ENCODE measurements around the gene FBXO36.
A peak's percentile ranks its signal among the peaks of the same experiment; 100 is the strongest.

Gene FBXO36, protein sequence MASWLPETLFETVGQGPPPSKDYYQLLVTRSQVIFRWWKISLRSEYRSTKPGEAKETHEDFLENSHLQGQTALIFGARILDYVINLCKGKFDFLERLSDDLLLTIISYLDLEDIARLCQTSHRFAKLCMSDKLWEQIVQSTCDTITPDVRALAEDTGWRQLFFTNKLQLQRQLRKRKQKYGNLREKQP

DNA sequence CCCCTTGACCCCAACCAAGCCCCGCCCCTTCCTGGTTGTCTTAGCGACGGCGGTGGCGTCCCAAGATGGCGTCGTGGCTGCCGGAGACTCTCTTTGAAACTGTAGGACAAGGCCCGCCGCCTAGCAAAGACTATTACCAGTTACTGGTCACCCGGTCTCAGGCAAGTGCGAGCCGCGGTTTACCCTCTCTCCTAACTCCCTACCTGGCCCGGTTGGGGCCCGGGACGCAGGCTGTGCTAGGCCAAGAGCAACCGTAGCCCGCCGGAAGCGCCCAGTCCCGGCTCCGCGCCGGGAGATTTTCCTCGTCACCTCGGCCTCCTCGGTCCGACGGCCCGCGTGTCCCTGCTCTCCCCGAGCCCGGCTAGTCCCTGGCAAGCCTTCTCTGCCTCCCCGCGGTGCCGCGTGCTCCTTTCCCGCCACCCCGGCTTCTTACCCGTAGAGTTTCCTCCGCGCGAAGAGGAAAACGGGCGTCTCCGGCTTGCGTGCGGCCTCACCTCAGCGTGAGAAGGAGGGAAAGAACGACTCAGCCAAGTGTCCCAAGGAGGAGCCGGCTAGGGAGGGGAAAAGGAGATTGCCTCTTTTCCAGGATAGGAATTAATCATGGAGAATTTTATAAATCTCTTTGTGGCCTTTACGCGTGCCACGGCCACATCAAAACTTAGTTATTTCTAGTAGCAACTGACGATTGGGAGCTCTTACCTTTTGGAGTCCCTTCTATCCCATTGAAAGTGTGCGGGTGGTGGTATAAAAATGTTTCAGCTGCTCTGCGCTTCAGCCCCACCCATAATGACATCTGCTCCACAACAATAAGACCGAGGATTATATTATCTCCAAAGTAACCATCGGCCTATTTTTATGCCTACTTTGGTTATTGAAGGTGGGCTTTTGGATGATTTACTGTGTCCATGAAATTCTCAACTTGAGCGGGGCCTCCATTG, at the start of gene FBXO36:
Gene FBXO36 (plus strand): TSS at position 55 of the 938 bp plus-strand sequence. CDS start 11 bp downstream, at position 66.
- Mint-ChIP-seq H3K27me3 (ENCODE audit: low read depth) (no peaks in the 10 kb centered on the region), H3K27ac (peak within 1 kb of the TSS; percentile 99), H3K36me3 (ENCODE audit: low read depth) (peaks cover 24% of the 10 kb centered on the region), H3K9me3 (no peaks in the 10 kb centered on the region), H3K4me3 (peak within 1 kb of the TSS; percentile 100), H3K4me1 (ENCODE audit: low read depth) (peaks cover 37% of the 10 kb centered on the region)

DNA sequence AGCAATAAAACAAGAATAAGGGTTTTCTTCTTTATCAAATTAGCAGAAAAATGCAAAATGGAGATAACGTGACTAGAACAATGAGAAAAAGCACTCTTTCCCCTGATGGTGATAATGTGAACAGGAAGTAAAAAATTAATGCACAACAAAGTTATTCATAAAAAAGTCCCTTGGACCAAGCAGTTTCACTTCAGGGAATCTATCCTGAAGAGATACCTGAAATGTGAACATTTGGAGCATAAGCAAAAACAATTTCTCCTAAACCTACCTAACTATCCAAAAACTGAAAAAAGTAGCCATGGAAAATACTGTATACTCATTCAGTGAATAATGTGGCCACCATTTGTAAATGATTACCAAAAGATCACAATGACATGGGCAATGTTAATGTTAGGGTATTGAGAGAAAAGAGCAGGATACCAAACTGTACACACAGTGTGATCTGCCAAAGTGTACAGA, 49.2 kb upstream of the FBXO36 start:
- no peak overlapping the region for H3K27ac Mint-ChIP-seq
- peaks cover 38% of the 10 kb centered on the region for H3K36me3 Mint-ChIP-seq (ENCODE audit: low read depth)
- no peaks in the 10 kb centered on the region for H3K27me3 Mint-ChIP-seq (ENCODE audit: low read depth)
- peaks cover 33% of the 10 kb centered on the region for H3K4me1 Mint-ChIP-seq (ENCODE audit: low read depth)
- no peak overlapping the region for H3K4me3 Mint-ChIP-seq
- no peaks in the 10 kb centered on the region for H3K9me3 Mint-ChIP-seq

DNA sequence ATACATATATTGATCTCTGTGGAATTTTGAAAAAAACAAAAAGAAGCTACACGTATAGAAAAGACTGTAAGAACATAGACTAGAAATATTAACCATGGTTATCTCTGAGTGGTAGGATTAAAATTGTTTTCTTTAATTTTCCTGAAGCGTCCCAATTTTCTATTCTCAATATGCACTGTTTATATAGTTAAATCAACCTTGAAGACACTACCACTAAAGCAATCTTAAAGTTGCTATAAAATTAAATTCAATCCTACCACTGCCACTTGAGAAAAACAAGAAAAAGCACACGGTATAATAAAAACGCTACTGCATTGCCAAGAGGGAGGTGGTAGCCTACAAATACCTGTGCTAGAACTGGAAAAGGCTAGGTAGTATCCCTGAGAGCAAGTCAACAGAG, 47.7 kb upstream of the FBXO36 start:
- peaks cover 25% of the 10 kb centered on the region for H3K4me1 Mint-ChIP-seq (ENCODE audit: low read depth)
- H3K36me3 Mint-ChIP-seq (ENCODE audit: low read depth), result peaks cover 39% of the 10 kb centered on the region
- H3K4me3 Mint-ChIP-seq, result no peak overlapping the region
- no peaks in the 10 kb centered on the region for H3K27me3 Mint-ChIP-seq (ENCODE audit: low read depth)
- no peak overlapping the region for H3K27ac Mint-ChIP-seq
- H3K9me3 Mint-ChIP-seq, result no peaks in the 10 kb centered on the region

DNA sequence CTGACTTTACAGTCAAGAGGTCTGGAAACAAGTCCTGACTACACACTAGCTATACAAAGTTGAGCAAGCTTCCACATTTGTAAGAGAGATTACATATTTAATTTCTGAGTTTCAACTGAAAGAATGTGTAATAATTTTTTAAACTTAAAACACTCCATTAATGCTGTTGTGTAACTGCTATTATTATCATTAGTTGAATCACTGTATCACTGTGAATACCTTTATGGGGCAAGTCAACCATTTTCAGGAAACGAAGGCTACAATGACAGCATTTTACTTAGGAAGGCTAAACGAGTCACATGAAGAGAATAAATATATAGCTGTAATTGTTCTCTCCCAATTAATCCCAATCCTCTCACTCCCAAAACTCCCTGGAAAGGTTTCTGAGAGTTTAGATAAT, 46.8 kb upstream of the FBXO36 start:
- Mint-ChIP-seq H3K27ac (no peak overlapping the region), H3K9me3 (no peaks in the 10 kb centered on the region), H3K4me1 (ENCODE audit: low read depth) (peaks cover 17% of the 10 kb centered on the region)

DNA sequence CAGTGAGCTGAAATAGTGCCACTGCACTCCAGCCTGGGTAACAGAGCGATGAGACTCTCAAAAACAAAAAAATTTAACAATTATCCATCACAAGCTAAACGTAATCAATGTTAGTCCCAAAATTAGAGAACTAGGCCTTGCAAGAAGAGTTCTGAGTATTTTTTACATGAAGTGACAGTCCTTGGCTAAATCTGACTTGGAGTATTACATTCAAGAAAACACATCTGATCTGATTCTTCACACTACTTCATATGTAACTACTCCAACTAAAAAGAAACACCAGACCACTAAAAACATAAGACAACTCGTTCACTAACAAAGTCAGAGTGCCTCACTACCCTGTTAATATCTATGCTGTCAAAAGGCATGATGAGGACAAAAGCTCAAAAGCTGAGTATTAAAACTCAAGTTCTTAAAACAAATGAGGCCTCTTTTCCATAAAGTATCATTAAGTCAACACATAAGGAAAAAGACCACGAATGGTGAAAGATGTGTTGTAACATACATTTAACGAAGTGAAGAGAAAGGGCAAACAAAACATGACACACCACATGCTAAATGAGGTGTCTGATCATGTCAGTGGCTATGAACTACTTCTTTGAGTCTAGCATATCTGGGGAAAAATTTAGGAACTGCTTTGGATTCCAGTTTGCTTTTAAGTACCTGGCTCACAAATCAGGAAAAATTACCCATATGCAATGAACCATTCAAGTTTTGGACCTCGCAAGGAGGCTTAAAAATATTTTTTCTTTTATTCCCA, 42.9 kb upstream of the FBXO36 start:
- no peak overlapping the region for H3K27ac Mint-ChIP-seq
- H3K4me1 Mint-ChIP-seq (ENCODE audit: low read depth), result peaks cover 15% of the 10 kb centered on the region

More for the DNA sequence above, 46.8 kb upstream of the FBXO36 start:
- Mint-ChIP-seq H3K36me3 (ENCODE audit: low read depth) (peaks cover 32% of the 10 kb centered on the region), H3K27me3 (ENCODE audit: low read depth) (no peaks in the 10 kb centered on the region), H3K4me3 (no peak overlapping the region)

DNA sequence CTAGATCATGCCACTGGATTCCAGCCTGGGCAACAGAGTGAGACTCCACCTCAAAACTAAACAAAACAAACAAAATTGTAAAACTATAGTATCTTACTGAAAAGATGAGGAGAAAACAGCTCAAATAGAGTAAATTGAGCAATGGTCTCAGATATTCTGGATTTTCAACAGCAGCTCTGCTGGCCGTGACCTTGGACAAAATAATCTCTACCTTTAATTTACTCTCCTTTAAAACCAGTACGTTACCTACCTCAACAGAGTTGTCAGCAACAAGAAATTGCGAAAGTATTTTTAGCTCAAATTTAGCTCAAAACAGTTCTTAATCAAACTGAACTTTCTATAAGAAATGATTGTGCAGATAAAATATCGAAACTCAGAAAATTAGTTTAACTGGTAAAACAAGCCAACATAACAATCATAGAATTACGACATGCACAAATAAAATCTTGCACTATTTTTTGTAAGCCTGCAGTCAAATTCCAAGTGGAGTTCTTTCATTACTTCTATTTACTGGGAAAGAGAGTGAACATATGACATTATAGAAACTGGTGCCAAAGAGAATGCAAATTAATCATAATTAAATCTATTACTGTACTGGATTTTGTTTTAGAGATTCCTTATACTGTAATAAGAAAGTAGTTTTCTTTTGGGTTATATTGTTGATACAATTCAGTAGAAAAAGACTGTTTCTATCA, 41.3 kb upstream of the FBXO36 start:
- H3K27ac Mint-ChIP-seq, result no peak overlapping the region
- H3K27me3 Mint-ChIP-seq (ENCODE audit: low read depth), result no peaks in the 10 kb centered on the region
- no peaks in the 10 kb centered on the region for H3K9me3 Mint-ChIP-seq
- peaks cover 12% of the 10 kb centered on the region for H3K4me1 Mint-ChIP-seq (ENCODE audit: low read depth)
- peaks cover 20% of the 10 kb centered on the region for H3K36me3 Mint-ChIP-seq (ENCODE audit: low read depth)
- H3K4me3 Mint-ChIP-seq, result no peak overlapping the region

More for the DNA sequence above, 42.9 kb upstream of the FBXO36 start:
- Mint-ChIP-seq H3K9me3 (no peaks in the 10 kb centered on the region), H3K36me3 (ENCODE audit: low read depth) (peaks cover 23% of the 10 kb centered on the region), H3K27me3 (ENCODE audit: low read depth) (no peaks in the 10 kb centered on the region), H3K4me3 (no peak overlapping the region)

DNA sequence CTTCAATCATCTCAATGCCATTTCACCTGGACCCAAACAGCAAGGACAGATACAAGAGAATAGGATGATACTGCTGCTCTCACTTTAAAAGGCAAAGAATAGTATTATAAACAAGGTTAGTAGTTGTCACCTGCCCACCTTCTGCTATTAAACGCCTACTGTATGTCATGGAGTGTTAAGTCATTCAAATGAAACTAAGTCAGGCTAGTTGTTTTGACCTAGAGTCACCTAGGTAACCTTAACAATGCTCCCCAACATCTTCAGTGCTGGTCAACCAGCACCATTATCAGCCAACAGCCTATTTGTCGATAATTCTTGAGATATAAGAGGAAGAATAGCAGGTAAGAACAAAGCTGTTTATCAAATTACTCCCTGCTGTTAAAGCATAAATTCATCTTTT, 39.7 kb upstream of the FBXO36 start:
- Mint-ChIP-seq H3K9me3 (no peaks in the 10 kb centered on the region), H3K36me3 (ENCODE audit: low read depth) (peaks cover 15% of the 10 kb centered on the region), H3K27ac (no peak overlapping the region), H3K4me3 (no peak overlapping the region), H3K27me3 (ENCODE audit: low read depth) (no peaks in the 10 kb centered on the region), H3K4me1 (ENCODE audit: low read depth) (peaks cover 9% of the 10 kb centered on the region)

DNA sequence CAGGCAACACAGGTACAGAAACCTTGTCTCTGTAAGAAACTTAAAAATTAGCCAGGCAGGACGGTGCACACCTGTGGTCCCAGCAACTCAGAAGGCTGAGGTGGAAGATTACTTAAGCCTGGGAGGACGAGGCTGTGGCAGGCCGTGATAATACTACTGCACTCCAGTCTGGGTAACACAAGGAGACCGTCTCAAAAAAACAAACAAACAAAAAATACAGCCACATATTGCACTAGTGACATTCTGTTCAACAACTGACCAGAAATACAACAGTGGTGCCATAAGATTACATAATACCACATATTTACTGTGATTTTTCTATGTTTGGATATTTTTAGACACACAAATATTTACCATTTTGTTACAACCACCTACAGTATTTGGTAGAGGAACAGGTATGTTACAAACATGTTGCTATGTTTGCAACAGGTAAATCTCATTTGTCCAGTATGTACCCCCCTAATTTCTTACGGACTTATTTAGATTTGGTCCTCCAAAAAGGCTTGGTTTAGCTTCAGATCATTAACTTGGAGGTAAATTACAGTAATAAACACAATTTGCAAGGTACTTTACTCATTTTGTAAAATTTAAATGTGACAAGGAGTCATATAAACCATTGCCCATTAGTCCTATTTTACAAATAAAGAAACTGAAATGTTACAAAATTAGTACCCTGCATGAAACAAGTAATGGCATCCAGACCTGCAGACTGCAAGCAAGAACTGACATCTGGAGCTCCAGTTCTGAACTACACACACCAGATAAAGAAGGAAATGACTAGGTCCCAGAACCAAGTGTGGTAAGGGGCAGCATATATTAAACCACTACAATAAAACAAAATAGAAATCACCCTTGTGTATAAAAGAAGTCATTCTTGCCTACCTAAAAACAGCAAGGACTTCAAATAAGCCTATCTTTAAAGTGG, 37.3 kb upstream of the FBXO36 start:
- H3K36me3 Mint-ChIP-seq (ENCODE audit: low read depth), result peaks cover 7% of the 10 kb centered on the region
- H3K27me3 Mint-ChIP-seq (ENCODE audit: low read depth), result no peaks in the 10 kb centered on the region
- H3K4me3 Mint-ChIP-seq, result no peak overlapping the region
- H3K4me1 Mint-ChIP-seq (ENCODE audit: low read depth), result peaks cover 13% of the 10 kb centered on the region
- no peaks in the 10 kb centered on the region for H3K9me3 Mint-ChIP-seq
- H3K27ac Mint-ChIP-seq, result no peak overlapping the region

DNA sequence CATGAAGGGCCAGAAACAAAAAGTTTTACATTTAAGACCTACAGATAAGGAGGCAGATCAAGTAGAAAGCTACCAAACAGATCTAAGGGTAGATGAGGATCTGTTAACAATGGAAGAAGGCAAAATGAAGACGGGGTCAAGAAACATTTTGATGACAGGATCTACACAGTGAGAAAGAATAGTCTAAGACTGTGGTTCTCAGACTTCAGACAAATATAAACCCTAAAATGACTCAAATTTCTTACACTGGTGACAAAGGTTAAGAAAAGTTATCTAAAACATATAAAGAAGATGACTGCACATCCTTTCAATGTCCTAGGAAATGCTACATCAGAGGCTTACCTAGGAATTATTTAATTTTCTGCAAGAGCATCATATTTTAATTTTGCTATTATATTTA, 34.9 kb upstream of the FBXO36 start:
- H3K27ac Mint-ChIP-seq, result no peak overlapping the region
- peaks cover 7% of the 10 kb centered on the region for H3K36me3 Mint-ChIP-seq (ENCODE audit: low read depth)
- no peak overlapping the region for H3K4me3 Mint-ChIP-seq
- H3K4me1 Mint-ChIP-seq (ENCODE audit: low read depth), result peaks cover 10% of the 10 kb centered on the region
- H3K27me3 Mint-ChIP-seq (ENCODE audit: low read depth), result no peaks in the 10 kb centered on the region
- no peaks in the 10 kb centered on the region for H3K9me3 Mint-ChIP-seq

DNA sequence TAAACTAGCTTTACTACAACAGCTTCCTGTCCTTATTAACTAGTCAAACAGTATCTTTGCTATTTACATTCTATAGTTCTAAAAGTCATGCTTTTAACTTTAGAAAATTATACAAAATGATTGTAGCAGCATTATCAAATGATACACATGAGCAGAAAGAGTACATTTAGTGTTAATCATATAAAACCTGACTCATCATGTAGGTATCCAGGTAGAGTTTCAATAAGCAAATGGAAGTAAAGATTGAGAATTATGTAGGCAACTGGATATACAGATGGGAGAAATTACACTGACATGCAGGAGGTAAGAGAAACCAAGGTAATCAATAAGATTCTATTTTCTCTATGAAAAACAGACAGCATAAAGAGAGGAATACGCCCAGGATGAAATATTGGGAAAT, 34.3 kb upstream of the FBXO36 start:
- peaks cover 7% of the 10 kb centered on the region for H3K36me3 Mint-ChIP-seq (ENCODE audit: low read depth)
- no peaks in the 10 kb centered on the region for H3K9me3 Mint-ChIP-seq
- no peak overlapping the region for H3K4me3 Mint-ChIP-seq
- no peaks in the 10 kb centered on the region for H3K27me3 Mint-ChIP-seq (ENCODE audit: low read depth)
- H3K4me1 Mint-ChIP-seq (ENCODE audit: low read depth), result peaks cover 8% of the 10 kb centered on the region
- no peak overlapping the region for H3K27ac Mint-ChIP-seq

DNA sequence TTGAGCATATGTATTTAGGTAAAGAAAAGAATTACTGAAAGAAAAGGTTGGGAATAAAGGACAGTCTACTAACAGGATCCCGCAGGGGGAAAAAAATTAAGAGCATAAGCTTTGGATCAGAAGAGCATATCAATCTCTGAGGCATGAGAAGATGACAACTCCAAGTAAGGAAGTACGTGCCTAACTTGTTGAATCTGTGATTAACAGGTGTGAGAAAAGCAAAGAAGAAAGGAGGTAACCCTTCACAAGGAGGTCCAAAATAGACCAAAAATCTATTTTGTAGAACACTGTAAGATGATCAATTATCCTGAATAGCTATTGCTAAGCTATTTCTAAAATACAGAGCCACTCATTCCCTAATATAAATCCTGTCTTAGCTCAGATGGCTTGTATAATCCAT, 33.3 kb upstream of the FBXO36 start:
- Mint-ChIP-seq H3K9me3 (no peaks in the 10 kb centered on the region), H3K4me3 (no peak overlapping the region), H3K4me1 (ENCODE audit: low read depth) (peaks cover 6% of the 10 kb centered on the region), H3K27me3 (ENCODE audit: low read depth) (no peaks in the 10 kb centered on the region), H3K27ac (no peak overlapping the region), H3K36me3 (ENCODE audit: low read depth) (peaks cover 5% of the 10 kb centered on the region)

DNA sequence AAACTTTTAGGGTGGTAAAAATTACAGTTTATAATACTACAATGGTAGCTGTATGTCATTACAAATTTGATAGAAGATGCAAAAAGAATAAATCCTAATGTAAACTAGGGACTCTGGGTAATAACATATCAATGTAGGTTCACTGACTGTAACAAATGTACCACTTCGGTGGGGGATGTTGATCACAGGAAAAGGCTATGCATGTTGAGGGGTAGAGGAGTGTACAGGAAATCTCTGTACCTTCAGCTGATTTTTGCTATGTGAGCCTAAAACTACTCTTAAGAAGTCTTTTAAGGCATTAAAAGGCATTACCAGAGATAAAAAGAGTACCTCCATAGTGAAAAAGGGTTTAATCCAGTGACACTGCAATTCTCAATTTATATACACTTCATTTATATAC, 25.4 kb upstream of the FBXO36 start:
- Mint-ChIP-seq H3K27ac (no peak overlapping the region), H3K36me3 (ENCODE audit: low read depth) (peaks cover 4% of the 10 kb centered on the region), H3K9me3 (no peaks in the 10 kb centered on the region), H3K4me1 (ENCODE audit: low read depth) (peaks cover 17% of the 10 kb centered on the region), H3K4me3 (no peak overlapping the region), H3K27me3 (ENCODE audit: low read depth) (no peaks in the 10 kb centered on the region)

DNA sequence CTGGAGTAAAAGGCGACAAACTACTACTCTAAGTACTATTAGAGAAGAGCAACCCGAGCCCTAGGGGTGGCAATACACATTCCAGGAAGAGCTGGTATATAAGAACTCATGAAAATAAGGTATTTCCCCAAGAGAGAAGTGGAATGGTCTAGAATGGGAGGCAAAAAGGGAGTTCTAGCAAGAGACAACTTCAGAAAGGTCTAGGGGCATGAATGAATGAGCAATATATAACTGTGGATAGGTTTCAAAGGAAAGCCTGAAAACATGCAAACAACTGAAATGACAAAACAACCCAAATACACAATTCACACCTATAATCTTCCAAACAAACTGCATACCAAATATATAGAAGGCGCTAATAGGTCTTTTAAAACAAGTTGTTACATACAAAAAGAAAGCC, 22.7 kb upstream of the FBXO36 start:
- Mint-ChIP-seq H3K4me1 (ENCODE audit: low read depth) (peaks cover 23% of the 10 kb centered on the region), H3K9me3 (no peaks in the 10 kb centered on the region), H3K27ac (no peak overlapping the region), H3K4me3 (no peak overlapping the region), H3K27me3 (ENCODE audit: low read depth) (no peaks in the 10 kb centered on the region), H3K36me3 (ENCODE audit: low read depth) (peaks cover 17% of the 10 kb centered on the region)
